ENCODE data around the gene CTNNA3.

The CTNNA3 gene

DNA sequence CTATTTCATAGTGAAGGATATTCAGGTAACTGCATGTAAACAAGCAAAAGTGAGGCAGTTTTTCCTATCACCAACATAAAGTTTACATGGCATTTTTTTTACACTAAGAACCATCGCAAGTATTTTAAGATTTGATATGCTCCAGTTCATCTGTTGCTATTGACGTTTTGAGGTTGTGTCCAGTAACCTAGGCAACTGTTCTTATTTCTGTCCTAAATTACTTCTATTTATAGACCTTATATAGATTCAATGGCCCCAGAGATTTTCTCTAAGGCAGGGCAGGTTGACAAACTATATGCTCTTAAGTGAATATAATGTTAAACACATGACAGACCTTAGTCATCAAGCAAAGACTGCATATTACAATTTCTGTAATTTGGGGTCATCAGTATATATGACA lies 1600.4 kb downstream of the CTNNA3 start:
- DNase-seq (ENCODE audit: low read depth), result no peak

DNA sequence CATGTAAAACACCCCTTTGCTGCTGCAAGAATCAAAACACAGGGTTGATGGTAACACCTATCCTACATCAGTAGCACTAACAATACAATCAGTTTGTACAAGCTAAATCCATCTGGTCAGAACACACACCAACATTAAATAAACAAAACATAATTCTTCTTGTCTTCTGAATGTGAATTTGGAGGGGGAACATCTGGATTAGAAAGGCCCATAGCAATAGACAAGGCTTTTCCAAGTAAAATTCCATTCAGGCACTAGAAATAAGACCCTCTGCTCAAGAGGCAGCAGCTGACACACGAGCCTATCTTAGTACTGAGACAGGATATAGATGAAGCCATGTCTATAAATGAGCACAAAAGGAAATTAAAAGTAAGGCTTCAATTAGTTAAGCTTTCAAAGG lies 1610.1 kb downstream of the CTNNA3 start:
- DNase-seq (ENCODE audit: low read depth), result no peak

DNA sequence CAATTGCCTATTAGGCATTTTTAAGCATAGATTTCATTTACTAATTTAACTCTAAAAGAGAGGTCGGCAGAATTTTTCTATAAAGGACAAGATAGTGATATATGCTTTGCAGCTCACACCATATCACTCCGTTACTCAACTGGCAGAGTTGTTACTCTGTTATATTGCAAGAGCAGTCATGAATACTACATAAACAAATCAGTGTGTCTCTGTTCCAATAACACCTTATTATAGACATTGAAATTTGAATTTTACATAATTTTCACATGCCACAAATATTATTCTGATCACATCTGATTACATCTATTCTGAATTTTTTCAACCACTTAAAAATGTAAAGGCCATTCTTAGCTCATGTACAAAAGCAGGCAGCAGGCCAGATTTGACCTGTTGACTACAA lies 1624.1 kb downstream of the CTNNA3 start:
- DNase-seq (ENCODE audit: low read depth), result no peak

DNA sequence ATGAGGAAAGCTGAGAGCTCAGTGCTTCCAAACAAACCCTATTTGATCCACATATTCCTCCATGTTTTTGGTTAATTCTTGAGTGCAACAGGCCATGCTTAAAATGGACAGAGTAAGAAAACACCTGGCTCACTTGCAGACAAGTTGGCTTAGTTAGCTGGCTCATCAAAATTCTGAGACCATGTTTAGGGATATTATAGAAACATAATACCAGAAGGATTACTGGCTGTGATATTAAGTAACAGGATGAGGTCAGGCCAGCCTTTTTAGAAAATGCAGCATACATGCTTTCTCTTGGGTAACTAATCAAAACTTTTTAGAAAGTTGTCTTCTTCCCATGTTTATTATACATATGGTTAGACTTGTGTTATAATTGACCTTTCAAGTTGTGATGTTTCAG lies 1637.4 kb downstream of the CTNNA3 start:
- no peak for DNase-seq (ENCODE audit: low read depth)

DNA sequence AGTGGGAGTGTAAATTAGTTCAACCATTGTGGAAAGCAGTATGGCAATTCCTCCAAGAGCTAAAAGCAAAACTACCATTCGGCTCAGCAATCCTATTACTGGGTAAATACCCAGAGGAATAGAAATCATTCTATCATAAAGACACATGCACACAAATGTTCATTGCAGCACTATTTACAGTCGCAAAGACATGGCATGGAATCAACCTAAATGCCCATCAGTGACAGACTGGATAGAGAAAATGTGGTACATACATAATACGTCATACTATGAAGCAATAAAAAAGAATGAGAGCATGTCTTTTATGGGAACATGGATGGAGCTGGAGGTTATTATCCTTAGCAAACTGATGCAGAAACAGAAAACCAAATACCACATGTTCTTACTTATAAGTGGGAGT lies 1646.7 kb downstream of the CTNNA3 start:
- DNase-seq (ENCODE audit: low read depth), result no peak

DNA sequence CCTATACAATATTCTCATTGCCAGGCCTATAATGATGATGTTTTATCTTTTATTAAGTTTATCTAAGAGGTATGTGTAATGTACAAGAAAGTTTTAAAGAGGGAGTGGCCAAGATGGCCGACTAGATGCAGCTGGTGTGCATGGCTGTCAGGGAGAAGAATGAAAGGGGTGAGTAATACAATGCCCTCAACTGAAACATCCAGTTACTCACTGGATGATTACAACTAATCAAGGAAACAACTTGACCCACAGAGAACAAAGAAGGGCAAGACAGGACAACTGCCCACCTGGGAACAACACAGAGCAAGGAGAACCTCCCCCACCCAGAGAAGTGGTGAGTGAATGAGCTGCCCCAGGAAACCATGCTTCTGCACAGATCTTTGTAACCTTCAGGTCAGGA lies 1650.1 kb downstream of the CTNNA3 start:
- DNase-seq (ENCODE audit: low read depth), result no peak

DNA sequence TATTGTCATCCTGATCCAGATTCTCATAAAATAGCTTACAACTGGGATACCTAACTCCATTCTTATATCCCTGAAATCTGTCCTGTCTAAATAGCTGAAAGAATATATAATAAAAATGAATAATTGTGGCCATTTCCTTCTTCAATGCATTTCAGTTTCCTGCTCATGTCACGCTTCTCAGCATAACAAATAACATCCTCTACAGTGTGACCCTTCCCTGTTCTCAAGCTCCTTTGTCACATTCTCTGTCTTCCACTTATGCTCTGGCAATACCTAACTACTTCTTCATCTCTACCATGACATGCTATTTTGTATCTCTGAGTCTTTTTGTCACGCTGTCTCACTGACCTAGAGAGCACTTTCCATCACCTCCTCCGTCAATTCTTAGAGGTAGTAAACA lies 1654.2 kb downstream of the CTNNA3 start:
- no peak for DNase-seq (ENCODE audit: low read depth)

DNA sequence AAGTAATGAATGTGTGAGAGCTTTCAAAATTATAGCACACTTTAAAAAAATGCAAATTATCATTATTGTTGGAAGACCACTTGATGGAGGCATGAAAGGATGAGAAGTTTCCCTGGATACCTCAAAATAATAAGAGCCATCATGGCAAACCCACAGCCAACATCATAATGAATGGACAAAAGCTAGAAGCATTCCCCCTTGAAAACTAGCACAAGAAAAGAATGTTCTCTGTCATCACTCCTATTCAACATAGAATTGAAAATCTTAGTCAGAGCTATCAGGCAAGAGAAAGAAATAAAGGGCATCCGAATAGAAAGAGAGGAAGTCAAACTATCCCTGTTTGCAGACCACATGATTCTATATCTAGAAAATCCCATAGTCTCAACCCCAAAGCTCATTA lies 1657.4 kb downstream of the CTNNA3 start:
- DNase-seq (ENCODE audit: low read depth), result no peak

DNA sequence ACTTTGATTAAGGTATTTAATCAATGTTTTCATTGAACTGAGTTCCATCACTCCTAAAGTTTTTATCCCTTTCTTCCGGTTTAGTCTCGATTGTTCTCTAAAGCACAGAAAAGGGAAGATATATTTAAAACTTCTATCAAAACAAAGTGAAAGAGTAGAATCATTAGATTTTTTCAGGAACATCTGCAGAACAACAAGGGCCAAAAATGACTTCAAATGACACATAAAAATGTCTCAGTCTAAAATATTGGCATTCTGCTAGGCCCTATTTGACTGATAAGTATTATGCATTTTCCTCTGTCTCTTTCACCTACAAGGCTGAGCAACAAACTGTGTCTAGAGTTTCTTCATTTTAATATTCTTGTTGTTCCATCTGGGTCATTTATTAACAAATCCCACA lies 1669.7 kb downstream of the CTNNA3 start:
- no peak for DNase-seq (ENCODE audit: low read depth)

DNA sequence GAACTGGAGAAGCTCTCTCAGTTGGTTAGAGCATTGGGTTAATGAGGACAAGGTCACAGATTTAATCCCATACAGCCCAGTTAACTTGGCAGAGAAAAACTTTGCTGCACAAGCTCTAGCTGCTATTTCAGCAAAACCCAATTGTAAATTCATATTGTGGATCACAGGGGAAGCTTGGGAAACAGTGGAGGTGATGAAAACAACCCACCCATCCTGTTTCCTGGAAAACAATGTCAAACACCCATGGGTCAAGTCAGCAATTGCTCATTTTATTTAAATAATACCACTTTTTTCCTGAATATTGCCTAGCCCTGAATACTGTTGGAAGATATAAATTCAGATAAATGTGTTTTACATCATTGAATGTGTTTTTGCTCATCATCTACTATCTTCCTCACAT lies 1670.8 kb downstream of the CTNNA3 start:
- DNase-seq (ENCODE audit: low read depth), result no peak

DNA sequence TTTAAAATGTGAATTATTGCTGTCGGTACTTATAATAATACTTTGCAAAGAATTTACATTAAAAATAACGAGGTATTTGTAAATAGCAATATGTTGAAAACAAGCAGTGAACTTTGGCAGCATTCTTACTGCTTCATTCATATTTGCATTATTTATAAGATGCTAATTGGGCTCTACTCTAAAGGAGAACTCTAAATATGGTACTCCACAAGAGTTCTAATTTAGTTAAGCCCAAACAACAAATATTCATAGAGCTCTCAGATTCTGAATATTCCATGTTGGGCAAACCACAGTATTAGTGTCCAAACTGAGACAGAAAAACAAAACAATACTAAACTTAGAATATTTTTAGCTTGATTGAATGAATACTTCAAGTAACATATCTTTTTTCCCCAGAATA lies 1674.6 kb downstream of the CTNNA3 start:
- DNase-seq (ENCODE audit: low read depth), result no peak

DNA sequence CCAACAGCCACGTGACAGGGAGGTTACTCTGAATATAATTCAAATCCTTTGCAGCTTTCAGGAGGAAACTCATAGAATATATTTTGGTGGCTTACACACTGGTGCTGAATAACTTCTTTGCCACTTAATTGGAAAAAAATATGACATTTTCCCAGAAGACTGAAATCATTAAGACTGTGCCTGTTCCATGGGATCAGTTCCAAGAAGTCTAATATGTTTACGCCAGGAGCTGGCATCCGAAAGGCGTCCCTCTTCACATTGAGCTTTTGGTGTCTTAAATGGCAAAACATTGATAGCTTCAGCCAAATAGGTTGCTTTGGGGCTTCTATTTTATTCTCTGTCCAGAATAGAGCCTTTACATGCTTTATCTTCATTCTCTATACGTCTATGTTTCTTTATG lies 1687.8 kb downstream of the CTNNA3 start:
- no peak for DNase-seq (ENCODE audit: low read depth)

DNA sequence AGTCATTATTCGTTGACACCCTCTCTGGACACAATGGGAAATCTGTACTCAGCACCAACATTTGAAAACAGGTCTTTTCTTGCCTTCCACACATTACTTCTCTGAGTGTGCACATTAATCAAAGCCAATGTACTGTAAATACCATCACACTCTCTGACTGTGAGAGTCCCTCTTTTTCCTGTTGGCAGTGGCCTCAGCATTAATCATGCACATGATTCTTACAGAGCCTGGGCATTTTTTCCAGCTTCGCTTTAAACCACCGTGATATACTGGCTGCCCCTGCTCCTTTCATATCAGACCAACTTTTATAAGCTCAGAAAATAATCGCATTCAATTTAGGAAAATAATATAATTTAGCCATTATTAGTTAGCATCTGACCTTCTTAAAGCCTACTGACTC lies 1689.6 kb downstream of the CTNNA3 start:
- DNase-seq (ENCODE audit: low read depth), result no peak

DNA sequence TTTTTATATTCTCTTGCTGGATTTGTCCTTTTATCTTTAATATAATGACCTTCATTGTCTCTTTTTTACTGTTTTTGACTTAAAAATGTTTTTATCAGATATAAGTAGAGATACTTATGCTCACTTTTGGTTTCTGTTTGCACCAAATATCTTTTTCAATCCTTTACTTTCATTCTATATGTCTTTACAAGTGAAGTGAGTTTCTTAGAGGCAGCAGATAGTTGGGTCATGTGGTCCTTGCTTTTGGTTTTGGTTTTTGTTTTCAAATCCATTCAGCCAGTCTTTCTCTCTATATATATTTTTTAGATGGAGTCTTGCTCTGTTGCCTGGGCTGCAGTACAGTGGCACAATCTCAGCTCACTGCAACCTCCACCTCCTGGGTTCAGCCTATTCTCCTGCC lies 1702.5 kb downstream of the CTNNA3 start:
- DNase-seq (ENCODE audit: low read depth), result no peak

DNA sequence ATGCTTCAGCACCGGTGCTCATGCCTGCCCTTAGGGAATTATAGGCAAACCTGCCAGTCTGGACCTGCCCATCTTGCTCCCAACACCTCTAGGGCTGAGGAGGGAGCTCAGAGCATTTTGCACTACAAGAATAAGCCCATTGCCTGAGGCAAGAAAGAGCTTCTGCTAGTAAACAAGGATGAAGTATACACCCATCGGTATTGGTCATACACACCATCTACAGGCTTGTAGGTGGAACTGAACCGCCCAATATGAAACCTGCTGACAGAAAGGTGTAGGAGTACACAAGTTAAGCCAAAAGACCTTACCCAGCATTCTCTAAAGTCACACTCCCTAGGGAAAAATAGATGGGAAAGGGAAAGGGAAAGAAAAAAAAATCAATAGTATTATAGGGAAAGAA lies 1727.1 kb downstream of the CTNNA3 start:
- DNase-seq (ENCODE audit: low read depth), result no peak

DNA sequence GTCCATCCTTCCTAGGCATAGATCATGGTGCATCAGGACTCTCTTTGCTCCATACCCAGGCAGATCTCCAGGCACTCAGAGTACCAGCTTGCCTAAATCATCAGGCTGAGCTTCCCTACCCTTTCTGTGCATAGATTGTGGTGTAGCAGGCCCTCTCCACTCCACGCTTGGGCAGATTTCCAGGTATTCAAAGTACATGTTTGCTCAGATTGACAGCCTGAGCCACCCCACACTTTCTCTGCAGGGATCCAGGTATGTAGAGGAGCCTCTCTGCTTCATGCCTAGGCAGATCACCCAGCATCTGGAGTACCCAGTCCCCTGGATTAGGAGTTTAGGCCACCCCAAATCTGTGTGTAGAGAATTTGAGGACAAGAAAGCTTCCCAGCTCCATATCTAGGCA lies 1727.6 kb downstream of the CTNNA3 start:
- no peak for DNase-seq (ENCODE audit: low read depth)

DNA sequence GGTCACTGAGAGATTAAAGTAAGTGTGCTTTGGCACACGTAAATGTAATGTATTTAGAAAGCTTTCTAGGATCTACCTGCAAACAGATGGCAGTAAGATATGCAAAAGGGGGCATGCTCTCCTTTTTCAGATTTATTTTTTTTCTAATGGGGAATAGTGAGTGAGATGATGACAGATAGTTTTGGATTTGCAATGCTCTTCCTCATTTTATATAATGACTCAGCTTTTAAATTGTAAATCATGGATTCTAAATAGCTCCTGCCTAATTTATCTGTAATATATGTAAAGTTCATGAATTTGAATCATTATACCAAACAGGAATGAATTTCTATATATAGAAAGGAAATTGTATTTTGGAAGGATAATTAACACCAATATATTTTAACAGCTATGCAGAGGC lies 1731.8 kb downstream of the CTNNA3 start:
- DNase-seq (ENCODE audit: low read depth), result no peak

DNA sequence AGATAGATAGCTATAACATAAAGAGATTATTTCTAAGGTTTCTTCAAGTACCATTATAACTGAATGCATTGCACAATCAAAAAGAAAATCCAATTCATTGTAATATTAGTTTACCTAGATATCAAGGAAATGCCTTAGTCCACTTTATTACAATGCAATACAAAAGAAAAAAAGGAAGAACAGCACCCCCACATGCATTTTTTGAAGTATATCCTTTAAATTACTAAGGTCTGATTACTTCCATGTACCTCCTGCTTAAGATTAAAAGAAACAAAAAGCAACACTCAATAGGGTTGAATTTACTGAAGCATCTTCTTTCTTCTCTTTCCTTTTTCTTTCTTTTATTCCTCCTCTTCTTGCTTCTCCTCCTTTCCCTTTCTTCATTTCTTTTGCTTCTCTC lies 1743.9 kb downstream of the CTNNA3 start:
- no peak for DNase-seq (ENCODE audit: low read depth)

DNA sequence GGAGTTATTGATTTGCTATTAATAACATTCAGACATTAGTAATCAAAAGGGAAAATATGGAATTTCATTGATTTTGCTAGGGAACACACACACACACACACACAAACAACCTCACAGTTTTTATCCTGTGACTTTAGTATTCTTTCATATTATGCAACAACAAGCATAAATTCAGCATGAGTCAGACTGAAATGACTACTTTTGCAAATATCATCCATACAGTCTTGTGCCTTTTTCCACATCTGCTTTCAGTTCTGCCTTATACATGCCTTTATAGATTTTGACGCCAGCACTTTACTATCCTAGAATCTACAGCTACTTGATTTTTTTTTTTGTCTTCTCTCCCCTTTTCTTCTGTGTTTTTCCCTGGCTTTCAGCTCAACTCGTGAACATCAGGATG lies 1745.9 kb downstream of the CTNNA3 start:
- no peak for DNase-seq (ENCODE audit: low read depth)

DNA sequence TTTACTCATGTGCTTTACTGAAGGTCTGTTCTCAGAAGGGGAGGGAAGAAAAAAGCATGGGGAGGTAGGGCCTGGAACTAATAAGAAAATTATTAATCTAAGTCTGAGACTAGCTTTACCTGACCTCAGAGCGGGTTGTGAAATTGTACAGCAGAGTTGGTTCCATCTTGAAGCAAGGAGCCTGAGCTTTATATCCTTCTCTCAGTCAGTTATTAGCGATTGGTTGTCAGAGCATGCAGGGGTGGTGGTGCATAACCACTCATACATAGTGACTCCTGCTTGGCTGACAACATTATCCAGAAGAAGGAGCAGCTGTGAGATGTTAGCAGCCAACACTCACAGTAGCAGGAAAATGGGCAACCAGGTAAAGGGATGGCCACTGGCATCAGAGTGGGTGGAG lies 1746.5 kb downstream of the CTNNA3 start:
- no peak for DNase-seq (ENCODE audit: low read depth)

DNA sequence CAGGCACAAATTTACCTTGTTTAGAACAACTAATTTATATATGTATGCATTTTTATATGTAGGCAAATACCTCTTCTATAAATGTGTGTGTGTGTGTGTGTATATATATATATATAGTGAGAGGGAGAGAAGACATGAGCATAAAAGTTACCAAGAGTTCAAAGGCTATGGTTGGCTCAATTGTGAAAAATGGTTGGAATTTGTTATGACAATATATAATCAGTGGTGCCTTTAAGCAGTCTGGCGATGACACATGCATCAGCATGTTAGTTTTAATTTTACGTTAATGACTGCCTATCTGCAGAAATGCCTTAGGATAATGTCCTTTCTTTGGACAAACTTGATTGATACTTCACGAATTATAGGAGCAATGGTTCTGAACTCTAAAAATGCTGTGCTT lies 1750.9 kb downstream of the CTNNA3 start:
- no peak for DNase-seq (ENCODE audit: low read depth)

DNA sequence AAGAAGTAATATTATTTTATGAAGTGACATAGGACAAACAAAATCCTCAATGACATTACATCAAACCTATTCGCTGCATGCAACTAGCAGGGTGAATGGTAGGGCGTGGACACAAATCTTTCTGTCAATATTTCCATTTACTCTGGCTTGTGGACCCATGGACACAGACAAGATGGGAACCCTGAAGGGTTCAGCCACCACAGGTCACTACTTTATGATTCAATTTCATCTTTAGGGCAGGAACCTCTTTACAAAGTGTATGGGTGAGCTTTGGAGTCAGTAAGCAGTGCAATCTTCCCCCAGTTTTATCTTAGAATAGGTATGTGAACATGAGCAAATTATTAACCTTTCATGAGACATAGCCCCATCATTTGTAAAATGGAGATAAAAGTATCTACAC lies 1752.5 kb downstream of the CTNNA3 start:
- no peak for DNase-seq (ENCODE audit: low read depth)

DNA sequence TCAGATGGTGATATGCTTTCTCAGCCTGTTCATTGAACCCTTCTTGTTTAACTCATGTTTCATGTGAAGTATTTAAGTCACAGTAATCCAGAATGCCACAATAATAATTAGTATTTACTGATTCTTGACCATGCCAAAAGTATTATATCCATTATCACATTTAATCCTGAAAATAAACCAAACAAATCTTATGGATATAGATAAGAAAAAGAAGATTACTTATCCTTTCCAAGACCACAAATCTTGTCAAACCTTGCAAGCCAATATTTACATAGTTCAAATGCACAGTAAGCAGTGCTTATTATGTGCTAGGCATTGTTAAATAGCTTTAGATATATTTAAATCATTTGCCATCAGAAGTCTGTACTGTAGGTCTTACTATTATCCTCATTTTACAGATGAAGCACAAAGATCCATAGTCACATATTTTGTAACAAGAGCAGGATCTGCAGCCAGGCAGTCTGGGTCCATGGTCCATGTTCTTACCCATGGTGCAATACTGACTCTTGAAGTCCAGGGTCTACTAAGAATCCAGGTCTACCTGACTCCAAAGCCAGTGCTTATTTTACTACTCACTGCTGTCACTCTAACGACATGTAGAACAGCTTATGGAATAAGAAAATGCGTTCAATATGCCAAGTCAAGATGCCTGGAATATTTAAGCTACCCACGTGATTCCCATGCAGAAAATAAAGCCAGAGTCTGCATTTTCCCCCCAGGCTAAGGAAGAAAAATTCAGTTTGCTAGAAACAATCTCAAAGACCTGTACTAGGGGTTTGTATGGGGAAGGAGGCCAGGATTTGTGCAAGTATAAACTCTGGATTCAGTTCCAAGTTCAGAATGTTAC lies 1755.0 kb downstream of the CTNNA3 start:
- no peak for DNase-seq (ENCODE audit: low read depth)

DNA sequence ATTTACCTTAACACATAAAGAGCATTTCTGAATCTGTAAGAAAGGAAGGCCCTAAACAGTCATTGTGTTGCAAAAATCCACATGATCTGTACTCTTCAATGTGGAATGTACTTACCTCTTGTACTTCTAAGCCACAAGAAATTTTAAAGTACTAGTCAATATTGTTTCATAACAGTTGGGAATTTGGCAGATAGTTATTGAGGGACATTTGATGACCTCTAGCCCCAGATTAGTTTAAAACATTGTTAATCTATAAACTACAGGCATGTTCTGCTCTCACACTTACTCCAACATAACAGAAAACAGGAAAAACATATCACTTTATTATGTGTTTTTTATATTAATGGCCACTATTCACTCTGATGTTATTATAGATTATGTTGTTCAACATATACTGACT lies 1755.9 kb downstream of the CTNNA3 start:
- no peak for DNase-seq (ENCODE audit: low read depth)
